Measurements from ENCODE around the gene PPP1R15B.

The PPP1R15B gene

DNA sequence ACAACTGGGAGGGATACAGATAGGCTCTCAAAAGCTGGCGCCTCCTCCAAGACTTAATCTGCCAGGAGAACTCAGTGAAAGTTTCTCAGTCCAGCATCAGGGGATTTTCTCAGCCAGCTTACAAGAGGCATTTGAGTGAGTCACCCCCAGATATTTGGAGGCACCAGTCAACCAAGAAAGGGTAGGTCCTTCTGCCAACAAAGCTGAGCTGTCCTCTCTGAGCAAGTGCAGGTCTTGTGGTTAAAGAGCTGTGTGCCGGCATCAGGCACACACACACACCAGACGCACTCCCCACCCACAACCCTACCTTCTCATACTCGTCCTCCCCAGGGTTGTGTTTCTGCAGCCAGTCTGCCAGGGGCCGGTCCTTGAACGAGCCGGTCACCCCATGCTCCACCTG lies 27.0 kb upstream of the PPP1R15B start:
- H3K4me3 ChIP-seq (ENCODE audit: low read depth, low read length), result no peak overlapping the region
- DNase-seq (ENCODE audit: low read depth), result no peak
- TF ChIP-seq CTCF (IDR thresholded peaks at IDR 0.05; ENCODE audit: insufficient read depth, low read depth, low read length, missing control alignments), result no peak

GRCh38 chr1:204437796-204438570 lies 26.4 kb upstream of the PPP1R15B start:
- DNase-seq (ENCODE audit: low read depth), result no peak

GRCh38 chr1:204435872-204436271 lies 24.3 kb upstream of the PPP1R15B start:
- no peak for TF ChIP-seq CTCF (IDR thresholded peaks at IDR 0.05; ENCODE audit: insufficient read depth, low read depth, low read length, missing control alignments)
- DNase-seq (ENCODE audit: low read depth), result no peak
- H3K4me3 ChIP-seq (ENCODE audit: low read depth, low read length), result no peak overlapping the region

More at GRCh38 chr1:204437796-204438570, 26.4 kb upstream of the PPP1R15B start:
- H3K4me3 ChIP-seq (ENCODE audit: low read depth, low read length), result no peak overlapping the region
- no peak for TF ChIP-seq CTCF (IDR thresholded peaks at IDR 0.05; ENCODE audit: insufficient read depth, low read depth, low read length, missing control alignments)

DNA sequence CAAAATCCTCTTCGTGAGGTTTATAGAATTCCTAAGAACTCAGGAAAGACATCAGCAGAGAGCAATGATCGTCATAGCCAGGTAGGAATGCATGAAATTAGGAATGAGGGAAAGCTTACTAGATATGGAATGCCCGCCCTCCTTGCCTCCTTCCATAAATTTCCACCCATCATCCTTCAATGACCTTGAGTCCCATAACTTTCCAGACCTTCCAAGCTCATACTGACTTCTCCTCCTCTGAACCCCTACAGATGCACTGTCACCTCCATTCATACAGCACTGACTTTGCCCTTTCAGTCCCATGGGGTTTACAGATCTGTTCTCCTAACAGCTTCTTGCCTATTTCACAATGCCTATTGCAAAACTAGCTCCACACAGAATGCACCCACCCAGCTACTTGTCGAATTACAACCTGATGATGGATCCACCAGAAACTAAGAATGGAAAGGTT lies 23.8 kb upstream of the PPP1R15B start:
- no peak for DNase-seq (ENCODE audit: low read depth)
- TF ChIP-seq CTCF (IDR thresholded peaks at IDR 0.05; ENCODE audit: insufficient read depth, low read depth, low read length, missing control alignments), result no peak
- H3K4me3 ChIP-seq (ENCODE audit: low read depth, low read length), result no peak overlapping the region

GRCh38 chr1:204434116-204434755 lies 22.6 kb upstream of the PPP1R15B start:
- no peak for TF ChIP-seq CTCF (IDR thresholded peaks at IDR 0.05; ENCODE audit: insufficient read depth, low read depth, low read length, missing control alignments)
- no peak overlapping the region for H3K4me3 ChIP-seq (ENCODE audit: low read depth, low read length)
- no peak for DNase-seq (ENCODE audit: low read depth)

DNA sequence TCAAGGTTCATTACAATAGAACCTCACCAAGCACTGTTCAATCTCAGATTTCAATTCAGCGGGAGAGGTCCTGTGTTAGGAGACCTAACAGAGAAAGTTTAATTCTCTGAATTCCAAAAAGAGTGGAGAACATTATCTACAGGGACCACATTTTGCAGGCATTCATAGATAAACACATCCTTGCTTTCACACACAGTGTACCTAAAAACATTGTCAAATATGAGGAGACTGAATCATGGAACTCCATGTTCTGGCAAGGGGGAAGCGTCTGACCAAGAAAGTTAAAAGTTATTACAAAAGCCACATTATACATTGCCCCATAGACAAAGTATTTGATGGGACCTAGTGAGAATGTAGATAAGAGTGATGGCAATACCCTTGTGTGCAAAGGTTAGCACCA lies 21.1 kb upstream of the PPP1R15B start:
- H3K4me3 ChIP-seq (ENCODE audit: low read depth, low read length), result no peak overlapping the region
- no peak for DNase-seq (ENCODE audit: low read depth)
- TF ChIP-seq CTCF (IDR thresholded peaks at IDR 0.05; ENCODE audit: insufficient read depth, low read depth, low read length, missing control alignments), result no peak
